ENCODE measurements around the gene LRRC25. TPM values are rescaled to one million over a fixed set of nuclear protein-coding genes. Genes with fewer than 3 reads are reported as not detected.
A peak's percentile ranks its signal among the peaks of the same experiment; 100 is the strongest.

LRRC25 gene
- total RNA-seq, 1 experiment from 2014 or later: 0.12 TPM

- H3K79me2 ChIP-seq (ENCODE audit: insufficient read depth, low read length): no peaks in the 10 kb centered on the region
- no peak overlapping the region for H3K4me3 ChIP-seq (replicated peaks in 1 of 2; ENCODE audit: low read depth in 1 of 2, low read length in 2 of 2)
- H3K4me1 ChIP-seq (ENCODE audit: control insufficient read depth in 1 of 2, insufficient read depth in 2 of 2, low read length in 2 of 2): peaks cover 51 to 66% of the 10 kb centered on the region in 2 experiments
- no peak for ATAC-seq
- intact Hi-C loops (cut with micrococcal nuclease): no loop called here
- peak overlapping the region; percentile 99 for H3K27ac ChIP-seq (ENCODE audit: low read depth, low read length)
- peak overlapping the region; percentile 63 for H3K9ac ChIP-seq (ENCODE audit: low read length)
- H3K4me2 ChIP-seq (ENCODE audit: low read length): peak overlapping the region; percentile 64
- CTCF ChIA-PET: interaction anchor here (1.2 kb wide), 1 partner anchor 37 kb away, joined by 3 read pairs; no protein-coding TSS in a partner anchor
- H3K36me3 ChIP-seq (ENCODE audit: control insufficient read depth in 1 of 2, insufficient read depth in 2 of 2, low read length in 2 of 2): no peaks in the 10 kb centered on the region
- no peaks in the 10 kb centered on the region for H3K9me2 ChIP-seq (ENCODE audit: insufficient read depth)
- no peaks in the 10 kb centered on the region for H3K27me3 ChIP-seq (ENCODE audit: insufficient read depth, low read length)
- RAD21 ChIA-PET (ENCODE audit: low non-redundant PET in 1 of 2, low total read pairs in 2 of 2, uncharacterized antibody in 2 of 2, unreplicated experiment in 2 of 2): no interaction called here
- POLR2A ChIA-PET: interaction anchor here (1.0 to 9.1 kb wide), 6 partner anchors 8 to 85 kb away, joined by 3 to 58 read pairs (median 10); partner anchors contain the start of genes GDF15 and JUND
- no peak overlapping the region for H2AFZ ChIP-seq (ENCODE audit: low read depth, low read length, poor library complexity, severe bottlenecking)
- BruUV-seq (replicated peaks): no TSS peak
- no peak for DNase-seq (ENCODE audit: low read depth, low spot score)
- H4K20me1 ChIP-seq (ENCODE audit: insufficient read depth): no peaks in the 10 kb centered on the region
- H3K9me3 ChIP-seq (ENCODE audit: control insufficient read depth in 1 of 2, insufficient read depth in 1 of 2, low read depth in 1 of 2, low read length in 2 of 2): no peaks in the 10 kb centered on the region
- TF ChIP-seq RAD21 (IDR thresholded peaks at IDR 0.05; ENCODE audit: low read depth): no peak
- TF ChIP-seq, protein P1, sequence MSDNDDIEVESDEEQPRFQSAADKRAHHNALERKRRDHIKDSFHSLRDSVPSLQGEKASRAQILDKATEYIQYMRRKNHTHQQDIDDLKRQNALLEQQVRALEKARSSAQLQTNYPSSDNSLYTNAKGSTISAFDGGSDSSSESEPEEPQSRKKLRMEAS (IDR thresholded peaks at IDR 0.05): no peak
- no peak for TF ChIP-seq CEBPB (IDR thresholded peaks at IDR 0.05; ENCODE audit: low read depth)
- no peak for TF ChIP-seq REST (IDR thresholded peaks at IDR 0.05; ENCODE audit: low read depth)
These were observed 31.4 kb downstream of the LRRC25 start for GRCh38 chr19:18366021-18366435.
